ENCODE results near the gene JOSD2. TPM values are rescaled to one million over a fixed set of nuclear protein-coding genes. Genes with fewer than 3 reads are reported as not detected.

Gene JOSD2
- total and polyA plus RNA-seq, 2 donors (not counting 1 experiment from before 2014, with no cell fraction given) = 25.0 to 32.8 TPM

DNA sequence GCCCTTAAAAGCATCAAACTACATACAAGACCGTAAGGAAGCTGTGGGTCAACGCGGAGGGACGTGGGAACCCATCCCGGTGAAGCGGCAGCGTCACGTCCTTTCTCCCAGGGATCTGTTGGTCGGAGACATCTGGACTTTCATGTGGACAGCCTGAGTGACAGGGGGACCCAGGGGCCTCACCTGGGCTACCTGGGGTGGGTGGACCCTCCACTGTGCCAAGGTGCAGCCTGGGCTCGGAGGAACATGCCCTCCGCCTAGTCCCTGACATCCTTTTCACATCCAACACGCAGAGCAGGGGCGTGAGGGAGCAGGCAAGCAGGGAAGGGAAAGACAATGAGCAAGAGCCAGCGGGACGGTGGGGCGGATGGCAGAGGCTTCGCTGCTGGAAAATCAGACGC, 20.6 kb downstream of the JOSD2 start:
- H3K9me3 Mint-ChIP-seq (ENCODE audit: insufficient read depth) = no peaks in the 10 kb centered on the region
- Histone ChIP-seq H3K4me1 (ENCODE audit: control insufficient read depth in 2 of 2, insufficient read depth in 2 of 2, low read length in 2 of 2) (peaks cover 16% of the 10 kb centered on the region in 2 donors), H3K4me2 (replicated peaks; ENCODE audit: low read depth, low read length, poor library complexity, severe bottlenecking) (no peak overlapping the region), H3K9me3 (ENCODE audit: control extremely low read depth in 1 of 3, control insufficient read depth in 2 of 3, insufficient read depth in 1 of 3, low read length in 2 of 3) (peaks cover 0 to 15% (median 0%) of the 10 kb centered on the region in 3 donors), H3K36me3 (replicated peaks in 1 of 2; ENCODE audit: control extremely low read depth in 1 of 2, control insufficient read depth in 1 of 2, extremely low read depth in 1 of 2, insufficient read depth in 2 of 2, low read length in 1 of 2) (no peaks in the 10 kb centered on the region), H4K20me1 (ENCODE audit: control insufficient read depth, insufficient read depth, low read length, poor library complexity, severe bottlenecking) (peaks cover 15% of the 10 kb centered on the region), H3K4me3 (ENCODE audit: control extremely low read depth in 1 of 5, extremely low read depth in 1 of 5, insufficient read depth in 1 of 5, low read depth in 2 of 5, low read length in 4 of 5) (no peak overlapping the region), H3K27me3 (replicated peaks in 1 of 4; ENCODE audit: control extremely low read depth in 1 of 4, control insufficient read depth in 3 of 4, insufficient read depth in 4 of 4, low read length in 3 of 4) (no peaks in the 10 kb centered on the region), H3K79me2 (ENCODE audit: control insufficient read depth, insufficient read depth, low read length) (peaks cover 6% of the 10 kb centered on the region), H3K27ac (ENCODE audit: low read length in 2 of 2) (no peak overlapping the region), H3K9ac (ENCODE audit: low read length) (no peak overlapping the region), H2AFZ (ENCODE audit: insufficient read depth, low read depth, low read length, poor library complexity, severe bottlenecking) (no peak overlapping the region)
- CTCF ChIA-PET = no interaction called here
- 96% methylated on average over 13 of the region's 18 CpGs for WGBS (ENCODE audit: insufficient coverage)
- DNase-seq (no peak), ATAC-seq (ENCODE audit: low read depth) (no peak)
- peaks cover 27% of the 10 kb centered on the region for H3K4me1 Mint-ChIP-seq
- TF ChIP-seq EZH2 (IDR thresholded peaks at IDR 0.05; ENCODE audit: borderline replicate concordance, insufficient read depth, low read depth, low read length, poor library complexity, severe bottlenecking) = no peak
- TF ChIP-seq, protein P1, sequence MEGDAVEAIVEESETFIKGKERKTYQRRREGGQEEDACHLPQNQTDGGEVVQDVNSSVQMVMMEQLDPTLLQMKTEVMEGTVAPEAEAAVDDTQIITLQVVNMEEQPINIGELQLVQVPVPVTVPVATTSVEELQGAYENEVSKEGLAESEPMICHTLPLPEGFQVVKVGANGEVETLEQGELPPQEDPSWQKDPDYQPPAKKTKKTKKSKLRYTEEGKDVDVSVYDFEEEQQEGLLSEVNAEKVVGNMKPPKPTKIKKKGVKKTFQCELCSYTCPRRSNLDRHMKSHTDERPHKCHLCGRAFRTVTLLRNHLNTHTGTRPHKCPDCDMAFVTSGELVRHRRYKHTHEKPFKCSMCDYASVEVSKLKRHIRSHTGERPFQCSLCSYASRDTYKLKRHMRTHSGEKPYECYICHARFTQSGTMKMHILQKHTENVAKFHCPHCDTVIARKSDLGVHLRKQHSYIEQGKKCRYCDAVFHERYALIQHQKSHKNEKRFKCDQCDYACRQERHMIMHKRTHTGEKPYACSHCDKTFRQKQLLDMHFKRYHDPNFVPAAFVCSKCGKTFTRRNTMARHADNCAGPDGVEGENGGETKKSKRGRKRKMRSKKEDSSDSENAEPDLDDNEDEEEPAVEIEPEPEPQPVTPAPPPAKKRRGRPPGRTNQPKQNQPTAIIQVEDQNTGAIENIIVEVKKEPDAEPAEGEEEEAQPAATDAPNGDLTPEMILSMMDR (IDR thresholded peaks at IDR 0.05) = no peak
- POLR2A ChIA-PET = no interaction called here
- no peak overlapping the region for H3K27ac Mint-ChIP-seq
- no peaks in the 10 kb centered on the region for H3K27me3 Mint-ChIP-seq
- H3K4me3 Mint-ChIP-seq = no peak overlapping the region
- intact Hi-C loops (cut with micrococcal nuclease) = no loop called here

DNA sequence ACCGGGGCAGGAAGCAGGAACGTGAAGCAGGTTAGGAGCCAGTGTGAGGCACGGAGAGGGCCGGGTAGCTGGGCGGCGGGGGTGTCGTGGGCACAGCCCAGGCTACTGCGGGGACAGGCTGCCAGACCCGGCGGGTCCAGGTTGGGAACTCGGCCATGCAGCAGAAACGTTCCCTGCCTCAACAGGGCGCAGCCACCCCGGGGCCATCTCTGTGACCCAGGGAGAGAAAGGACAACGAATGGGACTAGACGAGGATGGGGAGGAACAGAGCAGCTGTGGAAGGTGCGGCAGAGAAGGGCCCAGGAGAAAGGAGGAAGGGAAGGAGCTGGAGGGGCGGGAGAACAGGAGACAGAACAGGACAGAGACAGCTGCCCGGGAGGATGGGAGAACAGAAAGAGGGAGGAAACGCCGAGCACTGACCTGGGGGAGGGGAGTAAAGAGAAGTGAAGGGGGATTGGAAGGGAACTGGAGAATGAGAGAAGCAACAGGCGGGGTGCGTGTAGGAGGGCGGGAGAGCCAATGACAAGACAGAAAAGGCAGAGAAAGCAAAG, 21.5 kb downstream of the JOSD2 start:
- Mint-ChIP-seq H3K4me1 (peaks cover 27% of the 10 kb centered on the region), H3K27me3 (no peaks in the 10 kb centered on the region), H3K4me3 (no peak overlapping the region), H3K9me3 (ENCODE audit: insufficient read depth) (no peaks in the 10 kb centered on the region), H3K27ac (no peak overlapping the region)
- Histone ChIP-seq H3K9ac (ENCODE audit: low read length) (no peak overlapping the region), H4K20me1 (ENCODE audit: control insufficient read depth, insufficient read depth, low read length, poor library complexity, severe bottlenecking) (peaks cover 16% of the 10 kb centered on the region), H3K27ac (ENCODE audit: low read length in 2 of 2) (no peak overlapping the region), H3K27me3 (replicated peaks in 1 of 4; ENCODE audit: control extremely low read depth in 1 of 4, control insufficient read depth in 3 of 4, insufficient read depth in 4 of 4, low read length in 3 of 4) (no peaks in the 10 kb centered on the region), H3K4me3 (ENCODE audit: control extremely low read depth in 1 of 5, extremely low read depth in 1 of 5, insufficient read depth in 1 of 5, low read depth in 2 of 5, low read length in 4 of 5) (no peak overlapping the region), H3K9me3 (ENCODE audit: control extremely low read depth in 1 of 3, control insufficient read depth in 2 of 3, insufficient read depth in 1 of 3, low read length in 2 of 3) (peaks cover 0 to 15% (median 0%) of the 10 kb centered on the region in 3 donors), H3K79me2 (ENCODE audit: control insufficient read depth, insufficient read depth, low read length) (peaks cover 6% of the 10 kb centered on the region), H3K4me2 (replicated peaks; ENCODE audit: low read depth, low read length, poor library complexity, severe bottlenecking) (no peak overlapping the region), H3K36me3 (replicated peaks in 1 of 2; ENCODE audit: control extremely low read depth in 1 of 2, control insufficient read depth in 1 of 2, extremely low read depth in 1 of 2, insufficient read depth in 2 of 2, low read length in 1 of 2) (peaks cover 0 to 5% of the 10 kb centered on the region in 2 experiments), H3K4me1 (ENCODE audit: control insufficient read depth in 2 of 2, insufficient read depth in 2 of 2, low read length in 2 of 2) (peaks cover 16% of the 10 kb centered on the region in 2 donors), H2AFZ (ENCODE audit: insufficient read depth, low read depth, low read length, poor library complexity, severe bottlenecking) (no peak overlapping the region)
- 89% methylated on average over 22 of the region's 24 CpGs for WGBS (ENCODE audit: insufficient coverage)
- CTCF ChIA-PET = no interaction called here
- POLR2A ChIA-PET = no interaction called here
- intact Hi-C loops (cut with micrococcal nuclease) = no loop called here
- TF ChIP-seq EZH2 (IDR thresholded peaks at IDR 0.05; ENCODE audit: borderline replicate concordance, insufficient read depth, low read depth, low read length, poor library complexity, severe bottlenecking) = no peak
- TF ChIP-seq, protein P1 (IDR thresholded peaks at IDR 0.05) = no peak
- ATAC-seq (ENCODE audit: low read depth) (no peak), DNase-seq (no peak)
